ENCODE results near the gene ZSWIM5.

The ZSWIM5 gene

GRCh38 chr1:45148209-45148825, 58.1 kb downstream of the ZSWIM5 start:
- ChIA-PET CTCF (interaction anchor here (0.5 to 0.7 kb wide), 3 partner anchors 9 to 76 kb away, joined by 3 to 7 read pairs (median 3); no protein-coding TSS in a partner anchor), POLR2A (no interaction called here)
- TF ChIP-seq ZNF544 (tag by site-specific recombination; IDR thresholded peaks at IDR 0.05) (no peak), ZSCAN18 (tag by site-specific recombination; IDR thresholded peaks at IDR 0.05) (no peak), SCRT2 (tag by site-specific recombination; IDR thresholded peaks at IDR 0.05) (no peak), ZNF692 (tag by site-specific recombination; IDR thresholded peaks at IDR 0.05) (no peak), PRDM10 (tag by site-specific recombination; IDR thresholded peaks at IDR 0.05) (peak; percentile 79), ZNF416 (tag by site-specific recombination; IDR thresholded peaks at IDR 0.05) (no peak), ZNF350 (tag by site-specific recombination; IDR thresholded peaks at IDR 0.05) (no peak), ZNF449 (tag by site-specific recombination; IDR thresholded peaks at IDR 0.05) (peak; percentile 76; the same call in 1 of the 2 replicates), ZNF19 (tag by site-specific recombination; IDR thresholded peaks at IDR 0.05; ENCODE audit: low read depth) (no peak), ZIC2 (tag by site-specific recombination; IDR thresholded peaks at IDR 0.05) (no peak)

GRCh38 chr1:45146833-45147232, 59.6 kb downstream of the ZSWIM5 start:
- H3K9me3 ChIP-seq (ENCODE audit: control insufficient read depth, insufficient read depth, low read depth, low read length), result no peaks in the 10 kb centered on the region
- ChIA-PET POLR2A (no interaction called here), CTCF (interaction anchor here (1.7 kb wide), 1 partner anchor 128 kb away, joined by 4 read pairs; no protein-coding TSS in a partner anchor)

More at GRCh38 chr1:45148209-45148825, 58.1 kb downstream of the ZSWIM5 start:
- Histone ChIP-seq H3K36me3 (ENCODE audit: control insufficient read depth in 2 of 2, insufficient read depth in 1 of 2, low read length in 2 of 2) (no peaks in the 10 kb centered on the region), H3K9me3 (ENCODE audit: control insufficient read depth, insufficient read depth, low read depth, low read length) (no peaks in the 10 kb centered on the region), H3K4me3 (ENCODE audit: low read depth, low read length) (no peak overlapping the region), H3K4me1 (ENCODE audit: control insufficient read depth, insufficient read depth, low read length) (no peaks in the 10 kb centered on the region), H3K27ac (ENCODE audit: extremely low read depth, low read depth, low read length) (no peak overlapping the region)

More at GRCh38 chr1:45146833-45147232, 59.6 kb downstream of the ZSWIM5 start:
- H3K36me3 ChIP-seq (ENCODE audit: control insufficient read depth in 2 of 2, insufficient read depth in 1 of 2, low read length in 2 of 2), result no peaks in the 10 kb centered on the region
- no peak overlapping the region for H3K4me3 ChIP-seq (ENCODE audit: low read depth, low read length)
- H3K4me1 ChIP-seq (ENCODE audit: control insufficient read depth, insufficient read depth, low read length), result no peaks in the 10 kb centered on the region
- no peak overlapping the region for H3K27ac ChIP-seq (ENCODE audit: extremely low read depth, low read depth, low read length)
- no peak for TF ChIP-seq ZNF792 (tag by site-specific recombination; IDR thresholded peaks at IDR 0.05)
- no peak for TF ChIP-seq ZNF426 (tag by site-specific recombination; IDR thresholded peaks at IDR 0.05)
- no peak for TF ChIP-seq ZNF132 (tag by site-specific recombination; IDR thresholded peaks at IDR 0.05; ENCODE audit: borderline replicate concordance)
- TF ChIP-seq ATF2 (tag by site-specific recombination; IDR thresholded peaks at IDR 0.05; ENCODE audit: low read depth), result peak; percentile 64; the same call in 1 of the 2 replicates
- TF ChIP-seq ZNF138 (tag by site-specific recombination; IDR thresholded peaks at IDR 0.05; ENCODE audit: borderline replicate concordance), result no peak
- no peak for TF ChIP-seq ZNF280D (tag by site-specific recombination; IDR thresholded peaks at IDR 0.05)
- TF ChIP-seq ZNF121 (tag by site-specific recombination; IDR thresholded peaks at IDR 0.05), result 0 out of 2 replicates have a peak, but pooled peaks have one; percentile 47

Data from HEK293 (cell line).